NCI-H2081 (cell line): Measurements from ENCODE around the gene FXYD2.
"Not testable (repeated sequence)": the region's sequence is repeated elsewhere in the genome, so short reads cannot be mapped to it uniquely, and the experiment has no call there.

Experiments used
- DNase-seq, 2 experiments: peaks; one replicate each; lab custom pipeline; 2025; lab: John Stamatoyannopoulos, UW

The FXYD2 gene

DNA sequence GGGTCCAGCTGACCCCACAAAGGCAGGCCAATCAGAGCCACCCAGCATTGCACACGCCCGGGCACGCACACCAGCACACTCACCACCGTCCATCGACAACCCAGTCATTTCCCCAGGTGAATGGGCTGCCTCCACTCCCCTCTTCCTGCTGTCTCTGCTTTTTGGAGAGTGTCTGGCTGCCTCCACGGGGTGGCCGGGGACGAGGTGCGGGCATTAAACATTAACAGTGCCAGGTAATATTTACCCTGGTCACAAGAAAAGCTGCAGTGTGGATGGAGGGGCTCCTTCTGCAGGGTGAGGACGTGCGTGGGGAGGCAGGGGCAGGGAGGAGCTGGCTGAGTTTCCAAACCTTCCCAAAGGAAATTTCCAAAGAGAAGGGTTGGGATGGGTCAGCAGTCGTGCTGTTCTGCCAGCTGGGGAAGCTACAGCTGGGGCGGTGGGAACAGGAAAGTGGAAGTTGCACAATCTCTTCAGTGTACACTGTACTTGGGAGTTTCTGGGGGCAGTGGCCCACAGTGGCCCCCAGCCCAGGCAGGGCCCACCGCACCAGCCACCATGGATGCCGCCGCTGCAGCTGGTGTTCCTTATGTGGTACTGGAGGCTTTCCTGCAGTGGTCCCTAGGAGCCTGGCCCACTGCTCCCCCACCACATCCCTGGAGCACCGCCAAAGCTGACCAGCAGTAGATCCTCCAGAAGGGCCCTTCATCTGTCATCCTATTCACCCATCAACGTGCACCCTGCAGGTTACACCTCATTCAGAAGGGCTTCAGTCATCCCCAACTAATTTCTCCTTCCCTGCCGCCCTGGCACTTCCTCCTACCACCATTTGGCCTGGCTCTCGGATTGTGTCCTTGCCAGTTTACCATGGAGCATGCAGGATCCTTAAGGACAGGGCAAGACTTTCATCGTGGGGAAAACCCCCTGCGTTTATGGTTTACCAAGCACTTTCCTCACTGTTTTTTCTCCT, at the start of gene FXYD2:
Gene FXYD2 (minus strand): TSS at position 174 of the 967 bp plus-strand sequence. CDS start 66 bp downstream, at position 108.
- no peak for DNase-seq

DNA sequence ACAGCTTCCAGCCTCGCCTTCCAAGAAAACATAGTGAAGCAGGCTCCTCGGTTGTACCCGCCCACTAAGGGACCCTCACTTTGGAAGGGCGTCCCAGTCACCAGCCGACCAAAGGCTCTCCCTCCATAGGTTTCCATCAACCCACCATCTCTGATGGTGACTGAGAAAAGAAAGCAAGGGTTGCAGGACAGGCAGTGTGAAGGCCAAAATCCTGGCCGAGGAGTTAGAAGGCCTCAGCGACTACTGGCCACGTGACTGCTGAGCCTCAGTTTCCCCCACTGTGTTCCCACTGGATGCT, 49.2 kb upstream of the FXYD2 start:
- DNase-seq, result no peak

DNA sequence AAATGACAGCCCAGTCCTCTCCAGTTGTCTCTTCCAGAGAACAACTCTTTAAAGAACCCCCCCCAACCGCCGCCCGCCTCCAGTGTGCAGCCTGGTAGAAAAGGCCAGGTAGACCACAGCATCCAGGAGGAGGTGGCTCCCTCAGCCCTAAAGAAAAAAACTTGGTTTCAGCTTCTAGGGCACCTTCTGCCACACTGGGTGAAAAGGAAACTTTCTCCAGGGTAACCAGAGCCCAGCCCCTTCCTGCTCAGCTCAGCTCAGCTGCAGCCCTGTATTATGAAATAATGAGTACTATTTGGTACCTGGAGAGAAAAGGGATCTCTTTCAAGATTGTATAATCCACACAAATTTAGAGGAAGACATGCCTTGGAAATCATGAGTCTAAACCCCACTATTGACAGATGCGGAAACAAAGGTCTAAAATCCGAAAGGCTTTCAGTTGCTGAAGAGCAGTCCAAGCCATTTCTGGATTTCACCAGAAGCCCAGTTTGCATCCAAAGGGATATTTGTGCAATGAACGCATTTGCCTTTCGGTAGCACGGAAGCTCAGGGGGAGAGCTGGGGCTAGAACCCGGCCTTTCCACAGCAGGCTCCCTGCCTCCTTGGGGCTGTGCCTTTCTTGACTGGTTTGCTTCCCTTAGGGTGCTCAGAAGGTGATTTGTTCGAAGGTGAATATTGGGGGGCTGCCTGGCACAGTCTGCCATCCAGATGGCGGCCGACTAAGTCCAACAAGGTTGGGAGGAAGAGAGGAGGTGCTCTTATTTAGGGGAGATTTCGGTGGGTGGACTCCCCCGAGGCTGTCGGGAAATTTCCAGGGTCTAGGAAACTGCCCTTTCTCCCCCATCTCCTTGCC, 48.7 kb upstream of the FXYD2 start:
- no peak for DNase-seq

DNA sequence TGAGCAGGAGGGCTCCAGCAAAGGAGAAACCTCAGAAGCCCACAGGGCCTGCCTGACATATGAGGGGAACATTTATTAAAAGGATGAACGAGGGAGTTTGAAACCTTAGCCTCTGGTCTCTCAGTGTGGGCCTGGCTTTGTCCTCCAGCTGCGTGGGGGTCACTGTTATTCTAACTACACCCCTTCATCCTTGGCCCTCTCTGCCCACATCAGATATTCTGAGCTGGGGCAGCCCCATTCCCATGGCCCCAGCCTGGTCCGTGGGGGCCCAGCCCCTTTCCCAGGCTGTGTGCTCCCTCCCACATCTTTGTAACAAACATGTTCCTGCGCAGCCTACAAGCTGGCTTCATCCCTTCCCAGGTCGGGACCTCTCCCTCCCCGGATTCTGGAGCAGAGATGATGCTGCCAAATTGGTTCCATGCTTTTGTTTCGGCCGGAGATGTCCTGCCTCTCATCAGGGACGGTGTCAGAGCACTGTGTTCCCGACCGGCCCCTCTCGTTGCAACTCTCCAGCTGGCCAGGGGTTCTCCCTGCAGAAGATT, 47.9 kb upstream of the FXYD2 start:
- DNase-seq, result no peak

DNA sequence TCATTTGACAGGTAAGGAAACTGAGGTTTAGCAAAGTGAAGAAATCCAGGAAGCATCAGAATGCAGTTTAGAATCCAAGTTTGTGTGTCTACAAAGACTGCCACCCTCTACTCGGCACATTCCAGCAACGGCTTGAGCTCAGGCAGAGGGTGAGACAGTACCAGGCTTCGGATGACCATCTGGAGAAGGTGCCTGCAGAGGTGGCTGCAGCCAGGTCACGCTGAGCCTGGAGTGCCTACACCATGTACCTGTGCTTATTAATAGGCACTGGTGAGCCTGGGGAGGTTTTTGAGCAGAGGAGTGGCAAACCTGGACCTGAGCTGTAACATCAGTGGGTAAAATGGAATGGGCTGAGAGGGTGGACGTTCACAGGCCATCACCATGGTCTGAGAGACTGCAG, 47.2 kb upstream of the FXYD2 start:
- no peak for DNase-seq

GRCh38 chr11:117871160-117871559, 46.6 kb upstream of the FXYD2 start:
- peak in 1 of 2 experiments; percentile 81 for DNase-seq

DNA sequence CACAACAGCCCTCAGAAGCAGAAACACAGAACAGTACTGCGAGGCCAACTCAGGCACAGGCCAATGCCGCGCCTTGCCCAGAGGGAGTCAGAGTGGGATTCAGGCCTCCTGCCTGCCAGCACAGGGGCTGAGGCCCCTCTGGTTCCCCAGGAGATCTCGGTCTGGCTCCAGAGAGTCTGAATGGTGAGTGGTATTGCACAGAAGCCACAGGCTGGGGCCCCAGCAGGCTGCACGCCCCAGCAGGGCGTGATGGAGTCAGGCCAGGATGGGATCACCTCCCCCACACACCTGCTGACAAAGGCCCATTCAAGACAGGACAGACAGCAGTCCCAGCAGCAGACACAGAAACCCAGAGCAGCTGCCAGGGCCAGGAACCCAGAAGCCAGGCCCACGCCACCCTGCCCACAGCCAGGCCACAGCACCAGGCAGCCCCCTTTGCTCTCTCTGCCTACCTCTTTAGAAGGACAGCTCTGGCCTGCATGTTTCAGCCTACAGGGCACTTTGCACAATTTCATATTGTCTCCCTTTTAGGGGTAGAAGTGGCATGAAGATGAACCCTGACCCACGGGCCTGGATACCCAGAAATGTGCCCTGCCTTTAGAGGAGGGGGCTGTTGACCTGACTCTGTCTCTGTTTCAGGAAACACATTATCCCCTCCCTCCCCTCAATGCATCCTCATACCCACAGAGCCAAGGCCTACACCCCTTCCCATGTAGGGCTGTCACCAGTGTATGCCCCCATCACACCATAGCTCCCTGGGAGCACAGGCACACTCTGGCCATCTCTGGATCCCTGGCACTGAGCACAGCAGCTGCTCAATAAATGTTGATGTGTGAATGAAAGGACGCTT, 45.8 kb upstream of the FXYD2 start:
- peak; percentile 91 to 97 for DNase-seq

DNA sequence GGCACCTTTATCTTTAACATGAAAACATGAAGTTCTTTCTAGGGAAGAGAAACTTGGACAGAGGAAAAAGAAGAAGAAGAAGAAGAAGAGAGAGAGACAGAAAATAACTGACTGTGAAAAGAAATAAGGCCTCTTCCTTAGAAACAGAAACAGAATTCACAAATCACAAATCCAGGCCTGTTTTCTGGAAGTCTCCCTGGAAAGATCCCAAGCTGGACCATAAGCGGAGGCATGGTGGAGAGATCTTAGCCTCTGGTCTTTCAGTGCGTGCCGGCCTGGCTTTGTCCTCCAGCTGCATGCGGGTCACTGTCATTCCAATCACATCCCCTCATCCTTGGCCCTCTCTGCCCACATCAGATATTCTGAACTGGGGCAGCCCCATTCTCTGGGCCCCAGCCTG, 45.1 kb upstream of the FXYD2 start:
- DNase-seq, result no peak

DNA sequence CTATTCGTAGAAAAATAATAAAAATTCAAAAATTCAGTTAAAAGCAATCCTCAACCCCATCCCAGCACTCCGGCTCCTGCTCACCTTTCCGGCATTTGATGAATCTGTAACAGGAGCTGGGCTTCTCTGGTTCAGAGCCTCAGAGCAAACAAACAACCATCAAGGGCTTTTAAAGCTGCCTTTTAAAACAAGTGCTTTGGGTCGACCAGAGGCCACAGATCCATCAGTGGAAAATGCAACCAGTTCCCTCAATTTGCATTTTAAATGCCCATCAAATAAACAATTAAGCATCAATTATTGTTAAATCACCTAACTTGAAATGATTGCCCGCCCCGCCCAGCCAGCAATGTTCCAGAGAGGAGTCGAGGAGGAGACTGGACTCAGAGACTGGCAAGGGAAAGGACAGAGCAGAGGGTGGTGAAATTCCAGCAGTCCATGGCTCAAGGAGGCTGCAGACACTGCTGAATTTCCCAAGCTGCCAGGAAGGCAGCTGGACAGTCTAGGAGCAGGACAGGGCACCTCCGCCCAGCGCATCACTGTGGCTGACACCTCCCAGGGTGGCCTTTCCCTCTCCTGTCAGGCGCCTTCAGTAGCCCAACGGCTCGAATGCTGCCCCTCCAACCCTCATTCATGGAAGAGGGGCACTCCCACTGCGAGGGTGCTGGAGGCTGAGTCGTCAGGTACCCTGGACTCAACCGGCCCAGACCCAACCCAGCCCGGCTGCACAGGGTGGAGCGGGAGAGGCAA, 44.4 kb upstream of the FXYD2 start:
- peak; percentile 76 to 94 for DNase-seq

GRCh38 chr11:117868088-117868487, 43.5 kb upstream of the FXYD2 start:
- no peak for DNase-seq

GRCh38 chr11:117866526-117866925, 42.0 kb upstream of the FXYD2 start:
- DNase-seq, result no peak

GRCh38 chr11:117865546-117865945, 41.0 kb upstream of the FXYD2 start:
- not testable (repeated sequence) for DNase-seq

DNA sequence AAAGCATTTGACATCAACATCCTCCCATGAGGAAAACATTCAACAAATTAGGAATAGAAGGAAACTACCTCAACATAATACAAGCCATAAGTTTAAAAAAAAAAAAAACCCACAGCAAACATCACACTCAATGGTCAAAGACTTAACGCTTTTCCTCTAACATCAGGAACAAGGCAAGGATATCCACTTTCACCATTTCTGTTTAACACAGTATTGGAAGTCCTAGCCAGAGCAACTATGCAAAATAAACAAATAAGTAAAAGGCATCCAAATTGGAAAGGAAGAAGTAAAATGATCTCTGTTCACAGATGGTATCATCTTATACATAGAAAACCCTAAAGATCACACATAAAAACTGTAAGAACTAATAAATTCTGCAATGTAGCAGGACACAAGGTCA, 38.8 kb upstream of the FXYD2 start:
- no peak for DNase-seq

DNA sequence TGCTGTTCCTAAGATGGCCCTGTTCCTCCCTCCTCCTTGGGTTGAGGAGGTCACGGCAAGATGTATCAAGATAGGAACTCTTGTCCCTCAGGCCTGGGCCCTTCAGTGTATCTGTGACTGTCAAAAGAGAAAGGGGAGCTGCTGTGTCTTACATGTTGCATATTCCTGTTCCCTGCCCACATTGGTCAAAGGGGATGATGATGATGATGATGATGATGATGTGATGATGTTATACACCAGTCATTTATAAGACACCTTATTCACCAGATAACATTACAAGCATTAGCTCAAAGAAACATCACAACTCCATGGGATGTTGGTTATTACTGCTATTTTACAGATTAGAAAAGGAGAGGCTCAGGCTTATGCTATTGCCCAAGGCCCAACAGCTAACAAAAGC, 38.2 kb upstream of the FXYD2 start:
- no peak for DNase-seq

DNA sequence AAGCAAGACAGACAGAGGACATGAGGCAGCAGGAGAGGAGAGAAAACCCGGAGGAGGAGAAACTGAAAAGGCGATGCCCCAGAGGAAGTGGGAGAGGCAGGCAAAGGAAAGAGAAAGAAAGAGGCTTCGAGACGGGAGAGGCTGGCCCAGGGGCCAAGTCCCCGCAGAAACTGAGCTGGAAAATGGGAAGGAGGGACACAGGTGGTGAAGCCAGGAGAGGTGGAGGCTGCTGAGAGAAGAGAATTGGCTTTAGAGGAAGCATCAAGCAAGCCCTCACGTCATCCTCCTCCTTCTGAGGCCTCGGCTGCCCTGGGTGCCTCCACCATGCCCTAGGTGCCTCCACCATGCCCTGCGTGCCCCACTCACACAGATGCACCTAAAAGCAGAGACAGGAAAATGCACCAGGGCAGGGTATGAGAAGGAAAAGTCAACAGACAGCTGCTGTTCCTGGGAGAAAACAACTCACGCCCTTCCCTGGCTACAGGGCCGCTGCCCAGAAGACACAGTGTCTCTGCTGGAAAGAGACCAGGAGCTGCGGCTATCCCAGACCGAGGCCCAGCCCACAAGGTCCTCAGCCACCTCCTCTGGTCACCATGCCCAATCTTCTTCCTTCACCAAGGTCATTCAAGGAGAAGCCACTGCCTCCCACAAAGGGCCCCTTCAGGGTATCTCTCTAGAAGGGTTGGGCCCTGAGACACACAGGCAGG, 37.6 kb upstream of the FXYD2 start:
- peak in 1 of 2 experiments; percentile 30 for DNase-seq

DNA sequence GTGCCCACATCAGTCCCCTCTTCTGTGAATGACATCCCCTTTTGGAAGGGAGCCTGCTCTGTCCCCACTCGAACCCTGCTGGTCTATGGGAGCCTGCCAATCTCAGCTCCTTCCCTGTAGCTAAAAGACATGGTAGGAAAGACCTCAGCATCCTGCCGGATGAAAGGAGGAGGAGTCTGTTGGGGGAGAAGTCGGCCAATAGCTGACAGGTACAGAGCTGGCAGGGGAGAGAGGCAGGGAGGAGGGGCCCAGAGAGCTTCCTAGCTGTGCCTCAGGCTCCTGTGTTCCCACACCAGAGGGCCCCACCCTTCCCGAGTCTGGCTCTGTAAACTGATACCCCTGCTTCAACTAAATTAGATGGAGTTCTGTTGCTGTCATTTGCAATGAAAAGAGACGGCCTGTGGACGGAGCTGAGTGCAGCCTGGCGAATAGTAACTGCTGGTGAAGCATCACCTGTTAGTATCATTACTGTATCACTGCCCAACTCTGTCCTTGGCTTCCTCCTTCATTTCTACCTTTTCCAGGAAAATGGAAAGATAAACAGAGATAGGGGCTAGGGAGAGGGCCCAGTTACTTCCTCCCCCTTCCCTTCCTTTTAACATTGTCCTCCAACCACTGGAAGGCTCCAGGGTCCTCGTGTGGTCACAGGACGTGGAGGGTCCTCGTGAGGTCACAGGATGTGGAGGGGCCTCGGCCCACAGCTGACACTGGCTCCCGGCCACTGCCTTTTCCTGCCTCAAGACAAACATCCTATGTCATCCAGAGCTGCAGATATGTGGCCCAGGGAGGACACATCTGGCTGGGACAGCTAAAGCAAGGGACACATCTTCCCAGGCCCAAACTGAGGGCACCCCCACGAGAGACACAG, 36.8 kb upstream of the FXYD2 start:
- peak; percentile 90 to 97 for DNase-seq

DNA sequence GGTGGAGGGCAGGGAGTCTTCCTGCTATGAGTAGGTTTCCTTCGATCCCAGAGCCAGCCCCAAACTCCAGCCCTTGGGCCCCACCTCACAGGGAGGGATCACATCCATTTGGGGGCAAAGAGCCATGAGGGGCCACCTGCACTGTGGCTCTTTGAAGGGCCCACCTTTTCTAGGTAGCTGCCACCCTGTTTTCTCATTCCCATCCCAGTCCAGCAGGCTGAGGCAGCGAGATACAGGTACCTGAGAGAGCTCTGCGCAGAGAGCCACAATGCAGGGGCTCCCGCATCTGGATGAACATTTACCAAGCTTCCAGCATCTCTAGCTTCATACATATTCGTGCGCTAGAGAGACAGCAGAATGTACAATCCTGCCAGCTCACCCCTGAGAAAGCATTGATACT, 35.6 kb upstream of the FXYD2 start:
- DNase-seq, result no peak

GRCh38 chr11:117859488-117860112, 35.1 kb upstream of the FXYD2 start:
- no peak for DNase-seq

- no peak for DNase-seq
These were observed 34.5 kb upstream of the FXYD2 start for GRCh38 chr11:117859061-117859460.
